ENCODE results near the gene UGT1A7.

- TF ChIP-seq CTCF (IDR thresholded peaks at IDR 0.05; ENCODE audit: low read length) = no peak
- no peak for TF ChIP-seq EZH2 (IDR thresholded peaks at IDR 0.05; ENCODE audit: borderline replicate concordance, low read length)
Observed at GRCh38 chr2:233792720-233793119, 111.0 kb downstream of the UGT1A7 start.
